Right lung (tissue), 5 donors: ENCODE measurements around the gene ALG12. TPM values are rescaled to one million over a fixed set of nuclear protein-coding genes. Genes with fewer than 3 reads are reported as not detected.
"Not testable (repeated sequence)": the region's sequence is repeated elsewhere in the genome, so short reads cannot be mapped to it uniquely, and the experiment has no call there.

Experiments used
- DNase-seq, 2 donors: peaks; one replicate each; pipeline ENCODE4 v3.0.0-alpha.2; 2013
- polyA plus RNA-seq, 5 donors: library from polyadenylated mRNA; unstranded; fragments of 120-200 nt; gene quantifications; one replicate each; pipeline versions ENCODE4 v1.2.1 to v1.2.3, GENCODE V29; 2013; ENCODE audit warnings: inconsistent platforms in 1 of 5, low replicate concordance in 1 of 5; ENCODE audit not compliant: insufficient read length in 5 of 5, insufficient read depth in 1 of 5

Gene ALG12
- polyA plus RNA-seq, 5 donors, result 17.9 to 35.1 (median 21.5) TPM

DNA sequence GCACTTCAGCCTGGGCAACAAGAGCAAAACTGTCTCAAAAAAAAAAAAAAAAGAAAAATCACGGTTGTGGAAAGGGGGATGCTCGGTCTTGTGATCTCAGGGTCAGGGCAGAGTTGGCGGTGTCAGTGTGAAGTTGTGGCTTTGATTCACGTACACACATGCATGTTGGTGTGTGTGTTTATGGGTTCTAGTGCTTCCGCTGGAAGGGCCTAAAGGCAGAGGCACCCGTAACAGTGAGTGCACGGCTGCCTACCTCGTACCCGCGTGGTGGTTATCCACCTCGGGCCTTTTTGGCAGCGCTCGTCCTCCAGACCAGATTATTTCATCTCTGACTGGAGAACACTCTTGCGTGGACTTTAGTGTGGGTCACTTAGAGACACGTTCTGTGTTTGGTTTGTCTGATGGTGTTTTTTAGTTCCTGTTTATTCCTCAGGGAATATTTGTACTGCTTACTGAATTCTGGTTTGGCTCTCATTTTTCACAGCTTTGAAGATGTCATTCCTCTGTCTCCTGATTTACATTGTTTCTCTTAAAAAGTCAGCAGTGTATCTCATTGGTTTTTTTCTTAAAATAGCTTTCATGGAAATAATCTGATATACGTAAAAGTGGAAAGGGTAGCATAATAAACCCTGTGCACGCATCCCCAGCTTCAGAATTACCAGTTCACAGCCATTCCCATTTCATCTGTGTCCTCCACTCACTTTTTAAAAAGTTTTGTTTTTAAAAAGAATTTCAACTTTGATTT is 49.0 kb downstream of the ALG12 start:
- DNase-seq, result no peak

DNA sequence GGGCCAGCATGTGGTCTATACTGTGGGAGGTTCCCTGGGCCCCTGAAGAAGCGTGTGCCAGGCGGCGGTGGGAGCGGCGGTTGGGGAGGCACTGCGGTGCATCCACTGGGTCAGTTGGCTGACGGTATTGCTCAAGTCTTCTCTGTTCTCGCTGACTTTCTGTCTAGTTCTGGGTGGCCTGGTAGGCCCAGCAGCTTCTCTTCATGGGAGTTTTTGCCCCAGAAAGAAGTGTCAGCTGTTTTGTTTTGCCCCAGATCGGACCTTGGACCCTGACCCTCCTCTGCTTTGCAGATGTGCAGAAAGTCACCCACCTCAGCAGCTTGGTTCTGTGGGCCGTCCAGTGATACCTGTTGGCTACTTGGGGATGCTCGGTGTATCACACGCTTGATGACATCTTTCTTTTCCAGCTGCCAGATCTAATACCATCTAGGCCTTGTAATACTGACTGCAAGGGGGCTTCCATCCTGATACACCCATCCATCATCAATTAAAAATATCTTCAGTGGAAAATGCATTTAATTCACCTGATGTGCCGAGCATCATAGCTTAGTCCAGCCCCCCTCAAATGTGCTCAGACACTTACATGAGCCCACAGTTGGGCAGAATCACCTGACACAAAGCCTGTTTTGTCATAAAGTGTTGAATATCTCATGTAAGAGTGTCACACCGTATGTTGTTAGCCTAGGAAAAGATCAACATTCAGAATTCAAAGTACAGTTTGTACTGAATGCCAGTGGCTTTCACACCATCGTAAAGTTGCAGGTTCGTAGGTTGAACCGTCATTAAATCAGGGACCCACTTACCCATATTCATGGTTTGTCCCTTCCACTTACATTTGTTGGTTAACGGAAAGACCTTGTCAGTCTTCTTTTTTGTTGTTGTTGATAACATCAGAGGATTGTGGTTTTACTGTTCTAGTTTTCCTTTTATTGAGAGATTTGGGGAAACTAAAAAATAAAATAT is 50.7 kb downstream of the ALG12 start:
- DNase-seq, result no peak

DNA sequence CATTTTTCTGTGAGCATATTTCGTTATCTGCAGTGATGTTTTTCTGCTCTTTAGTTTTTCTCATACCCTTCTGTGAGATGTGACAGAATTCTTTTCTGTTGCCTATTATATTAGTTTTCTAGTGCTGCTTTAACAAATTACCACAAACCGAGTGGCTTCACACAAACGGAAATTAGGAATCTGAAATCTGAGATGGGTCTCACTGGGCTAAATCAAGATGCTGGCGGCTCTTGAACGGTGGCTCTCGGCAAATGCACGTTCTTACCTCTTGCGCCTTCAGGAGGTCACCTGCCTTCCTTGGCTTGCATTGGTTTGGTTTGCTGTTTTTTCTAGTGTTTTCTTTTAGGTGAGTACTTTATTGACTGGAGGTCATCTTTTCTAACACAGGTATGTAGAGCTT is 51.6 kb downstream of the ALG12 start:
- no peak for DNase-seq

DNA sequence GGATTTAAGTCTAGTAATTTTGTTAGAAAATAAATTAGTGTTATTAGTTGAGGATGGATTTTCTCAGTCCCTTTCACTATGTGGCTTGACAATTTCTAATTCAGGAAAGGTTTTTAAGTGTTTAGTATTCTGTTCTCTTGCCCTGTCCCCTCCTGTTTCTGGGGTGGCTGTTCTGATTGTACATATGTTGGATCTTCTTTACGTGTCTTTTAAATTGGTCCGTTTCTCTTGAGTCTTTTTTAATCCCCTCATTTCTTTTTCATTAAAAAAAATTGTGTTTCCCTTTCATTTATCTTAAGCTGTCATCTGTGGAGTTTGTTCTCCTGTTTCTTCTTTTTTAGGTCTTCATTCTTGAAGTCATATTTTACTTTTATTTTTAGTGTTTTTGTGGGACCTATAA is 52.1 kb downstream of the ALG12 start:
- no peak for DNase-seq

- DNase-seq, result no peak
Observed at GRCh38 chr22:49865156-49865555, 53.1 kb downstream of the ALG12 start.

- no peak for DNase-seq
Observed at GRCh38 chr22:49863931-49864330, 54.3 kb downstream of the ALG12 start.

GRCh38 chr22:49862496-49862776 is 55.8 kb downstream of the ALG12 start:
- no peak for DNase-seq

- DNase-seq, result no peak
Observed at GRCh38 chr22:49861642-49862495, 56.4 kb downstream of the ALG12 start.

GRCh38 chr22:49858827-49859226 is 59.4 kb downstream of the ALG12 start:
- DNase-seq, result no peak

DNA sequence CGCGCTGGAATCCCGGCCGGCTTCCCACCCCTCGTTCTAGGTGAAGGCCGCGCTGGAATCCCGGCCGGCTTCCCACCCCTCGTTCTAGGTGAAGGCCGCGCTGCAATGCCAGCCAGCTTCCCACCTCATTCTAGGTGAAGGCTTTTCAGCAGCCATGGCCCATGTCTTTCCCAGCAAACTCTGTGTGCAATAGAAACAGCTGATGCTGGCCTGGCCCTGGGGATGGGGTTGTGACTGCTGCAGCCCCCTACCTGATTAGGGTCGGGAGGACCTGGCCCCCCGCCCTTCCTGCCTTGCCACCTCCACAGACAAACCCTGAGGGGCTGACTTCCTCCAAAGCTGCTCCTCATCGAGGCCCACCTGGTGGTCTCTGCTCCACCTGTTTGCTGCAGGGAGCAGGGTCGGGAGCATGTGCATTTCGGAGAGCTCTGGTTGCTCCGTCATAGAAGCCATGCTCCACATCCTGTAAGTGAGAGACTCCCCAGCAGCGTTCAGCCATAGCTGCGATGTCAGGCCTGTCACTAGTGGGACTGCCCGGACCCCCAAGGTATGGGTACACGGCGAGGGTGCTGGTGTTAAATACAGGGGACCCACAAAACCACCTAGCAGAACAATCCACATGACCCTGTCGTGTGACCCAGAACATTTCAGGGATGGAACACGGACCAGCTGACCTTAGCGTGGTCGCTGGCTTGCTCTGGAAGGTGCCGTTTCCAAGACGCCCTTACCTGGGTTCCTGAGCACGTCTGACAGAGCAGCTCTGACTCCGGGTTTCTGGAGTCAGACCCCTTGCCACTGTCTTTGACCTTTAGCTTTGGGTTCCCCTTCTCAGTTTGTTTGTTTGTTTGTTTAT is 61.2 kb downstream of the ALG12 start:
- DNase-seq, result no peak

DNA sequence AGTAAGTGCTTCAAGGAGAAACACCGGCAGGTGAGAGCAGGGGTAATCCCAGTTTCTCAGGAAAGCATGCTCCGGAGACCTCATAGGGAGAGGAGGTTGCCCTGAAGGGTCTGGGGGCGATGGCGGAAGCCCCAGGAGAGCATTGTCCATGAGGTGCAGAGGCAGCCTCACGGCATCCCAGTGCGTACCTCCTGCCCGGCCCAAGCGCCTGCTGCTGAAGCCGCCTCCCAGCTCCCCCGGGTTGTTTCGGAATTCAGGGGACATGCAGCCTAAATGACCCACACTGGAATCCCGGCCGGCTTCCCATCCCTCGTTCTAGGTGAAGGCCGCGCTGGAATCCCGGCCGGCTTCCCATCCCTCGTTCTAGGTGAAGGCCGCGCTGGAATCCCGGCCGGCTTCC is 61.9 kb downstream of the ALG12 start:
- DNase-seq, result no peak

- DNase-seq, result no peak
Observed at GRCh38 chr22:49855251-49855911, 62.9 kb downstream of the ALG12 start.

DNA sequence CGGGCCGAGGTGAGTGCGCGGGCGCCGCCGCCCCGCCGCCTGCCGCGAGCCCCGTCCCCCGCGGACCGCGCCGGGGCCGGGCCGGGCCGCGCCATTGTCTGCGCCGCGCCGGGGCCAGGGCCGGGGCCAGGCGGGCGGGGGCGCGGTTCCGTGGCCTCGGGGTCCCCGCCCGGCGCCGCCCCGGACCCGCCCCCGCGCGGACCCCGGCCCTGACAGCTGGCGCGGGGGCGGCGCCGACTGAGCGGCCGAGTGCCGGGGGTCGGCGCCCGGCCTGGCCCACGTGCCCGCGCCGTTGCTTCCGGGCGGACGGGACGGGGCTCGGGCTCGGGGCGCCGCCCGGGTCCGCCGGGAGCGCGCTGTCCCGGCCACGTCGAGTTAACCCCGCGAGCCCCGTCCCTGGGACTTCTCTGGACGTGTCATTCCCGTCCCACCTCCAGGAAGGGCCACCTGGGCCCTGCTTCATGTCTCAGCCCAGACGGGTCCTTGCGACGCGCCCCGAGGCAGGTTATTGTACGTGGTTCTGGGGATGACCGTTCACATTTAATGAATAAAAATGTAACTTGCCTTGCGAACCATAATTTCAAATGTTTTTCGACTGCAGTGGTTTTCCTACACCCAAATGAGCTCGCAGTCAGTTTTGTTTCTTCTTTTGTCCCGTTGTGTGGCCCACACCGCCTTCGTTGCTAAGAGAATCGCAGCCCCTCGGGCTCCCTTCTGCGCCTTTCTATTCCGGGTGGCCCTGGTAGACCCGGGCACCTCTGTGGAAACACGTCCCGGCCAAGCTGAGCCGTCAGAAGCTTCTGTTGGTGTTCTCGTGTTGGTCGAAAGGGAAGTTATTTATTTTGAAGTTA is 64.0 kb downstream of the ALG12 start:
- peak in 1 of 2 donors; percentile 36 for DNase-seq

GRCh38 chr22:49852898-49853894 is 65.0 kb downstream of the ALG12 start, which contains the start of gene ZBED4:
TSS of gene ZBED4 (plus strand) at chr22:49853844. CDS start at chr22:49883663, 29,819 bp downstream.
- DNase-seq, result peak; percentile 99

- DNase-seq, result not testable (repeated sequence)
Observed at GRCh38 chr22:49852568-49852897, 65.7 kb downstream of the ALG12 start.

GRCh38 chr22:49850959-49851802 is 67.1 kb downstream of the ALG12 start:
- DNase-seq, result no peak
